ENCODE results near the gene HSD17B4.
A peak's percentile ranks its signal among the peaks of the same experiment; 100 is the strongest.
"Not testable (repeated sequence)": the region's sequence is repeated elsewhere in the genome, so short reads cannot be mapped to it uniquely, and the experiment has no call there.

HSD17B4 gene

GRCh38 chr5:119515192-119515591 lies 62.9 kb downstream of the HSD17B4 start:
- ATAC-seq, result peak; percentile 51; the same call in 2 of the 3 replicates
- TF ChIP-seq POU6F1 (CRISPR knock-in tag; IDR thresholded peaks at IDR 0.05; ENCODE audit: borderline replicate concordance, low read depth), result no peak
- TF ChIP-seq ISL1 (CRISPR knock-in tag; IDR thresholded peaks at IDR 0.05), result 0 out of 2 replicates have a peak, but pooled peaks have one; percentile 12

GRCh38 chr5:119517115-119517514 lies 64.8 kb downstream of the HSD17B4 start:
- ATAC-seq, result not testable (repeated sequence)

GRCh38 chr5:119521232-119521631 lies 68.9 kb downstream of the HSD17B4 start:
- TF ChIP-seq CSRNP3 (CRISPR knock-in tag; IDR thresholded peaks at IDR 0.05) (no peak), RARB (CRISPR knock-in tag; IDR thresholded peaks at IDR 0.05) (no peak), TCF4 (CRISPR knock-in tag; IDR thresholded peaks at IDR 0.05; ENCODE audit: borderline replicate concordance) (no peak), ZFP30 (CRISPR knock-in tag; IDR thresholded peaks at IDR 0.05) (no peak), ZFP3 (CRISPR knock-in tag; IDR thresholded peaks at IDR 0.05) (no peak), SNAI2 (CRISPR knock-in tag; IDR thresholded peaks at IDR 0.05) (no peak), TOX (CRISPR knock-in tag; IDR thresholded peaks at IDR 0.05; ENCODE audit: borderline replicate concordance) (no peak), ZNF70 (CRISPR knock-in tag; IDR thresholded peaks at IDR 0.05) (no peak), PPARA (CRISPR knock-in tag; IDR thresholded peaks at IDR 0.05; ENCODE audit: borderline replicate concordance) (no peak), ZNF8 (CRISPR knock-in tag; IDR thresholded peaks at IDR 0.05) (no peak), ZC3H10 (CRISPR knock-in tag; IDR thresholded peaks at IDR 0.05) (no peak), BACH2 (CRISPR knock-in tag; IDR thresholded peaks at IDR 0.05; ENCODE audit: borderline replicate concordance) (no peak), POU6F1 (CRISPR knock-in tag; IDR thresholded peaks at IDR 0.05; ENCODE audit: borderline replicate concordance, low read depth) (no peak), CREB5 (CRISPR knock-in tag; IDR thresholded peaks at IDR 0.05; ENCODE audit: low read depth) (no peak)
- no peak for ATAC-seq

GRCh38 chr5:119522841-119523240 lies 70.5 kb downstream of the HSD17B4 start:
- TF ChIP-seq TCF4 (CRISPR knock-in tag; IDR thresholded peaks at IDR 0.05; ENCODE audit: borderline replicate concordance) (no peak), GLIS3 (CRISPR knock-in tag; IDR thresholded peaks at IDR 0.05) (no peak)
- no peak for ATAC-seq

- TF ChIP-seq CSRNP3 (CRISPR knock-in tag; IDR thresholded peaks at IDR 0.05) (no peak), SNAI2 (CRISPR knock-in tag; IDR thresholded peaks at IDR 0.05) (no peak), ZFP3 (CRISPR knock-in tag; IDR thresholded peaks at IDR 0.05) (no peak), CREB5 (CRISPR knock-in tag; IDR thresholded peaks at IDR 0.05; ENCODE audit: low read depth) (no peak), ZC3H10 (CRISPR knock-in tag; IDR thresholded peaks at IDR 0.05) (no peak), TSHZ2 (CRISPR knock-in tag; IDR thresholded peaks at IDR 0.05) (no peak), PATZ1 (CRISPR knock-in tag; IDR thresholded peaks at IDR 0.05; ENCODE audit: borderline replicate concordance) (no peak)
- no peak for ATAC-seq
Measured at GRCh38 chr5:119524485-119524884, 72.2 kb downstream of the HSD17B4 start.

Measured in SK-N-SH treated with all-trans-retinoic acid at 6 μM for 48 hours (cell line).